Ectodermal cell (in vitro differentiated cells): ENCODE measurements around the gene MYO1D.

Experiments
- H3K27ac ChIP-seq: 2 replicates; pipeline ENCODE4 v1.7.0; 2013; ENCODE audit warnings: mild to moderate bottlenecking, low read depth, low read length; ENCODE audit not compliant: insufficient read depth, poor library complexity, severe bottlenecking
- H3K27me3 ChIP-seq: 2 replicates; pipeline ENCODE4 v1.7.0; 2013; ENCODE audit warnings: mild to moderate bottlenecking, low read length; ENCODE audit not compliant: insufficient read depth, control insufficient read depth, poor library complexity, severe bottlenecking
- H3K36me3 ChIP-seq: one replicate; pipeline ENCODE4 v1.7.0; 2013; ENCODE audit warnings: low read length; ENCODE audit not compliant: control insufficient read depth, insufficient read depth
- H3K4me1 ChIP-seq: one replicate; pipeline ENCODE4 v1.7.0; 2013; ENCODE audit warnings: low read length; ENCODE audit not compliant: control insufficient read depth, insufficient read depth
- H3K4me3 ChIP-seq: 2 replicates; pipeline ENCODE4 v1.7.0; 2013; ENCODE audit warnings: low read depth, low read length, control low read depth; ENCODE audit not compliant: insufficient read depth
- H3K9me3 ChIP-seq: 2 replicates; pipeline ENCODE4 v1.7.0; 2013; ENCODE audit warnings: mild to moderate bottlenecking, low read length, moderate library complexity; ENCODE audit not compliant: control insufficient read depth
- WGBS, 2 experiments: methylation state at CpG; one replicate each; pipeline ENCODE4 v1.1.7; 2013; ENCODE audit warnings: missing lambda C conversion rate in 2 of 2; 5-methylcytosine and 5-hydroxymethylcytosine counted together

MYO1D gene

DNA sequence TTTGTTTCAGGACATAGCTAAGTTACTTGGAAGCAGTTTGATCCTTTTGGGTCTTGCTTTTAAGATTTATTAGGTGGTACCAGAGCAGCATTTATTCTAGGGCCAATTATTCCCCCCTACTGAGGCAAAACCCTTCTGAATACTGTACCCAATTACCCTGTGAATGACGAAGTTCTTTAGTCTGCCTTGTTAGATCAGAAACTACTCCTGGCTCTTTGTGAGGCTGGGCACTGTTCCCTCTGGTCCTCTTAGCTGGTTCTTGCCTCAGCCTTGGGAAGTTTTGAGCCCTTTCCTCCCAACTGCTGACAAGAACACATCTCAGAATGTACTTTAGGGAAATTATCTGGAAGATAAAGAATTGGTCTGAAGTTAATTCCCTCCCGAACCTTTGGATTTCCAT, 274.5 kb downstream of the MYO1D start:
- Histone ChIP-seq H3K9me3 (no peaks in the 10 kb centered on the region), H3K4me1 (no peaks in the 10 kb centered on the region), H3K27me3 (no peaks in the 10 kb centered on the region), H3K27ac (no peak overlapping the region), H3K4me3 (no peak overlapping the region), H3K36me3 (no peaks in the 10 kb centered on the region)
- WGBS, 2 experiments: 57 to 69% methylated on average over 1 to 2 of the region's 2 CpGs

DNA sequence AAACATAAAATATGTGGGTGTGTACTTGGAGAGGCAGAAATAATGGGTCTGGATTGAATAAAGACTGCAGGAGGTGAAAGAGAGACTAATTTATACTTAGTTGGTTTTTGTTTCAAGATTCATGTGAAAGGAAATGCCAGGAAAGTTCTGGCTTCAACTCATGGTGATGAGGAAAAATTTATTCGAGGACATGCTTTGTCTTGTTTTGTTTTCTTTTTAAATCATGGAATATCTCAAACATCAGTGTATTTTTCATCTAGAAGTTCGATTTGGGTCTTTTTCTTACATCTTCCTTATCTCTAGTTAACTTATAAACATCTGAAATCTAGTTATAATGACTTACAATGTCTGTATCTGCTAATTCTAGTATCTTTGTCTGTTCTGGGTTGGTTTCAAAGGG, 275.1 kb downstream of the MYO1D start:
- no peak overlapping the region for H3K27ac ChIP-seq
- WGBS, 2 experiments: 100% methylated on average over 1 to 2 of the region's 2 CpGs
- no peaks in the 10 kb centered on the region for H3K27me3 ChIP-seq
- H3K36me3 ChIP-seq: no peaks in the 10 kb centered on the region
- no peaks in the 10 kb centered on the region for H3K4me1 ChIP-seq
- no peaks in the 10 kb centered on the region for H3K9me3 ChIP-seq
- no peak overlapping the region for H3K4me3 ChIP-seq

DNA sequence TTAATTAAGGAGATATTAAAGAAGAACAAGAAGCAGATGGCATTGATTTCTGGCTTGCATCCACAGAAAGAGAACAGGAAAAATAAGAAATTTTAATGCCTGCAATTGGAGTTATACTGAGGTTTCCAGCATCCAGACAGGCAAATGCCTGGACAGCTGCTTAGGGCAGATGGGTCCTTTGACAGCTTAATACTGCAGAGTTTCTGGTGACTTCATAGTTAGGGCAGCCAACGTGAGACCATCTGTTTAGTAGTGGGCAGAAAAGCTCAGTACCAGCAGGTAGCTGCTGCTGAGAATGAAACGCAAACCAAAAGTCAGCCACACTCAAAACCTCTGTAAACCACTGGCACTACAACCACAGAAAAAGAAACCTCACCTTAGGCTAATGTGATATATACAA, 280.3 kb downstream of the MYO1D start:
- WGBS, 2 experiments: 66 to 71% methylated on average over 2 of the region's 2 CpGs
- Histone ChIP-seq H3K4me1 (no peaks in the 10 kb centered on the region), H3K36me3 (no peaks in the 10 kb centered on the region), H3K27me3 (no peaks in the 10 kb centered on the region), H3K4me3 (no peak overlapping the region), H3K27ac (no peak overlapping the region), H3K9me3 (no peaks in the 10 kb centered on the region)

- Histone ChIP-seq H3K4me3 (no peak overlapping the region), H3K27me3 (no peaks in the 10 kb centered on the region), H3K9me3 (no peaks in the 10 kb centered on the region), H3K36me3 (no peaks in the 10 kb centered on the region), H3K27ac (no peak overlapping the region), H3K4me1 (no peaks in the 10 kb centered on the region)
- 92 to 93% methylated on average over 8 of the region's 8 CpGs for WGBS, 2 experiments
Measured at GRCh38 chr17:32596206-32596605, 280.7 kb downstream of the MYO1D start.

- Histone ChIP-seq H3K9me3 (no peaks in the 10 kb centered on the region), H3K4me3 (no peak overlapping the region), H3K27ac (no peak overlapping the region), H3K27me3 (no peaks in the 10 kb centered on the region), H3K36me3 (no peaks in the 10 kb centered on the region), H3K4me1 (no peaks in the 10 kb centered on the region)
- 37 to 45% methylated on average over 1 of the region's 1 CpG for WGBS, 2 experiments
Measured at GRCh38 chr17:32593003-32593402, 283.9 kb downstream of the MYO1D start.

GRCh38 chr17:32591405-32591804, 285.5 kb downstream of the MYO1D start:
- Histone ChIP-seq H3K36me3 (no peaks in the 10 kb centered on the region), H3K4me1 (no peaks in the 10 kb centered on the region), H3K9me3 (no peaks in the 10 kb centered on the region), H3K4me3 (no peak overlapping the region), H3K27me3 (no peaks in the 10 kb centered on the region), H3K27ac (no peak overlapping the region)
- WGBS, 2 experiments: 91 to 96% methylated on average over 3 of the region's 3 CpGs

GRCh38 chr17:32590974-32591373, 285.9 kb downstream of the MYO1D start:
- Histone ChIP-seq H3K4me1 (no peaks in the 10 kb centered on the region), H3K27me3 (no peaks in the 10 kb centered on the region), H3K4me3 (no peak overlapping the region), H3K36me3 (no peaks in the 10 kb centered on the region), H3K9me3 (no peaks in the 10 kb centered on the region), H3K27ac (no peak overlapping the region)
- WGBS, 2 experiments: 81 to 88% methylated on average over 4 of the region's 4 CpGs

DNA sequence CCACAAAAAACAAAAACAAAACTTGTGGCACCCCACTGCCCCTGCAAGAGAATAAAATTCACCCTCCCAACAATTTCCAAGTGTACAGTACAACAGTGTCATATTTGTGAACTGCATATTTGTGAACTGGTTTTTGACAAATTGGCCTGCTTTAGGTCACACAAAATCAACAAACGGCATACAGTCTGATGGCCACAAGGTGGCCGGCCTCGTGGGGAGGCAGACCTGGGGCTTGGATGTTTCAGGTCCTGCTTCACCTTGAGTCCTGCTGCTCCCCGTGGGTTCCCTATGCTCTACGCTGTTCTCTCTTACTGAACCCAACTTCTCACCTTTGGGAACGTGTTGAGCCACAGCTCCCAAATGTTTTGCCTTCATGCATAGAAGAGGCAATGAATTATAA, 287.9 kb downstream of the MYO1D start:
- WGBS, 2 experiments: 75 to 76% methylated on average over 6 of the region's 6 CpGs
- Histone ChIP-seq H3K4me3 (no peak overlapping the region), H3K27me3 (no peaks in the 10 kb centered on the region), H3K27ac (no peak overlapping the region), H3K4me1 (no peaks in the 10 kb centered on the region), H3K9me3 (no peaks in the 10 kb centered on the region), H3K36me3 (no peaks in the 10 kb centered on the region)

GRCh38 chr17:32588135-32588534, 288.8 kb downstream of the MYO1D start:
- H3K27me3 ChIP-seq: no peaks in the 10 kb centered on the region
- no peak overlapping the region for H3K4me3 ChIP-seq
- no peaks in the 10 kb centered on the region for H3K9me3 ChIP-seq
- H3K4me1 ChIP-seq: no peaks in the 10 kb centered on the region
- 88 to 89% methylated on average over 3 of the region's 3 CpGs for WGBS, 2 experiments
- H3K36me3 ChIP-seq: no peaks in the 10 kb centered on the region
- H3K27ac ChIP-seq: no peak overlapping the region

DNA sequence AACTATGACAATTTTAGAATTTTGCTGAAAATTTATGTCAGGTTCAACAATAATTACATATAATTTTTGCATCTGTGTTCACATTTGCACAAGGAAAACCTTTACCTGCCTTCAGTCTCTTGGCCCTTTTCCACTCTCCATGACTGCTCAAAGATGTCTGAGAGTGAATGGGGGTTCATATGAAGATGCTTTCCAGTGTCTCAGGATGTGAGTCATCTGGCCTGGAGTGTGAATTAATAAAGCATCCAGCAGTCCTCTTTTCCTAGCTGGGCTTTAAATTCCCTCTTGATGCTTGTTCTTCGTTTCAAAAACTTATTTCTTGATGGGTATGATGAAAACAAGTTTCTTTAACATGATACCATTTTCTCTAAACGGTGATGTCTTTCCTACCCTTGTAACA, 290.3 kb downstream of the MYO1D start:
- Histone ChIP-seq H3K27ac (no peak overlapping the region), H3K4me1 (no peaks in the 10 kb centered on the region), H3K9me3 (no peaks in the 10 kb centered on the region), H3K4me3 (no peak overlapping the region), H3K36me3 (no peaks in the 10 kb centered on the region), H3K27me3 (no peaks in the 10 kb centered on the region)
- WGBS, 2 experiments: 80 to 83% methylated on average over 2 of the region's 2 CpGs

GRCh38 chr17:32584792-32585191, 292.1 kb downstream of the MYO1D start:
- no peak overlapping the region for H3K27ac ChIP-seq
- no peaks in the 10 kb centered on the region for H3K27me3 ChIP-seq
- WGBS, 2 experiments: 86% methylated on average over 1 of the region's 1 CpG; no CpG with 5 or more reads in 1 of the 2 experiments
- no peaks in the 10 kb centered on the region for H3K9me3 ChIP-seq
- H3K4me3 ChIP-seq: no peak overlapping the region
- H3K4me1 ChIP-seq: no peaks in the 10 kb centered on the region
- no peaks in the 10 kb centered on the region for H3K36me3 ChIP-seq
